SKM-1 (cell line): ENCODE results near the gene PGS1.

Experiments used
- DNase-seq: peaks from one replicate; lab custom pipeline; 2025; ENCODE audit not compliant: unreplicated experiment; lab: John Stamatoyannopoulos, UW

The PGS1 gene

GRCh38 chr17:78423961-78424675 lies 45.7 kb downstream of the PGS1 start:
- no peak for DNase-seq

- no peak for DNase-seq
Measured at GRCh38 chr17:78425429-78425828, 47.0 kb downstream of the PGS1 start.

GRCh38 chr17:78426293-78426879 lies 47.9 kb downstream of the PGS1 start:
- no peak for DNase-seq

- no peak for DNase-seq
Measured at GRCh38 chr17:78427140-78427539, 48.7 kb downstream of the PGS1 start.

- DNase-seq, result no peak
Measured at GRCh38 chr17:78428025-78428575, 49.7 kb downstream of the PGS1 start.

- no peak for DNase-seq
Measured at GRCh38 chr17:78428836-78429617, 50.6 kb downstream of the PGS1 start.

GRCh38 chr17:78429618-78429995 lies 51.2 kb downstream of the PGS1 start:
- DNase-seq, result no peak

- DNase-seq, result no peak
Measured at GRCh38 chr17:78430892-78431691, 52.6 kb downstream of the PGS1 start.

- DNase-seq, result no peak
Measured at GRCh38 chr17:78431692-78431958, 53.2 kb downstream of the PGS1 start.

GRCh38 chr17:78432226-78433012 lies 54.0 kb downstream of the PGS1 start:
- DNase-seq, result no peak

GRCh38 chr17:78433013-78433727 lies 54.7 kb downstream of the PGS1 start:
- DNase-seq, result no peak

GRCh38 chr17:78433780-78434335 lies 55.4 kb downstream of the PGS1 start:
- no peak for DNase-seq

GRCh38 chr17:78434455-78435329 lies 56.2 kb downstream of the PGS1 start:
- DNase-seq, result no peak

- DNase-seq, result no peak
Measured at GRCh38 chr17:78435330-78436005, 57.0 kb downstream of the PGS1 start.

GRCh38 chr17:78437508-78438169 lies 59.2 kb downstream of the PGS1 start:
- DNase-seq, result no peak

- DNase-seq, result no peak
Measured at GRCh38 chr17:78438271-78438691, 59.8 kb downstream of the PGS1 start.

GRCh38 chr17:78438694-78439325 lies 60.4 kb downstream of the PGS1 start:
- DNase-seq, result no peak
